GM21515 (cell line): ENCODE results near the gene BBX.
"Not testable (repeated sequence)": the region's sequence is repeated elsewhere in the genome, so short reads cannot be mapped to it uniquely, and the experiment has no call there.

Source experiments
- ATAC-seq: cut with Tn5 transposase; IDR thresholded peaks from one replicate; pipeline ENCODE4 v1.9.1; 2021; ENCODE audit not compliant: unreplicated experiment

Gene BBX

DNA sequence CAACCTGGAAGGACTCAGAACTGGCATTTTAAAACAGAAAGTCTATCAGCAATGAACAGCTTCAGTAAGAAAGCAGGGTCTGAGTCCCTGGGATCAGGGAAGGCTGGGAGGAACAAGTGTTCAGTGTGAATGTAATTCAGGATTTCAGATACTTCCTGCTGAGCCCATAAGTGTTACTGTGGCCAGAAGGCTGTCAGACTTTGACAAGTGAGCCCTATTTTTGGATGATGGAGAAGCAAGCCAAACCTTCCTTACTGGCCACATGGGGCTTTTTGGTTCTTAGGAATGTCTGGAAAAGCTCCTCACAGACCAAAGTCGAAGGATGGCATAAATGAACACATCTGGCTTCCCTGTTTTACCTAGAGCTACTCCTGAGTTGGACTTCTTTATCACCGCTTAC is 157.2 kb downstream of the BBX start:
- no peak for ATAC-seq

GRCh38 chr3:107680698-107681097 is 157.9 kb downstream of the BBX start:
- no peak for ATAC-seq

DNA sequence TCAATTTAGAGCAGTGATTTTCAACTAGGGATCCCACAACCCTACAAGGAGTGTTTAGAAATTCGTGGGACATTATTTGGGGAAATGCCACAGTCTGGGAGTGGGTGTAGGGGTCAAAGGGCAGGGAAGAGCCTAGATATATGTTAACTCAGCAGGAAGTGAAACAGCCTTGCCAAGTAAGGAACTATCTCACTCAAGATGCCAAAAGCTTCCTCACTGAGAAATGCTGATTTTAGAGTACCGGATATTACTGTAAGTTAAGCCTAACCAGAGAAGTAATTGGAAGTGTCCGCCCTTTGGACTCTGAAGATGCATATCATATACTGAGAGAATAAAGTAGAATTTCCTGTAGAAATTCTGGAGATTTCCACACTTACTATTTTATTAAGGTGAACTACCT is 158.6 kb downstream of the BBX start:
- ATAC-seq = no peak

DNA sequence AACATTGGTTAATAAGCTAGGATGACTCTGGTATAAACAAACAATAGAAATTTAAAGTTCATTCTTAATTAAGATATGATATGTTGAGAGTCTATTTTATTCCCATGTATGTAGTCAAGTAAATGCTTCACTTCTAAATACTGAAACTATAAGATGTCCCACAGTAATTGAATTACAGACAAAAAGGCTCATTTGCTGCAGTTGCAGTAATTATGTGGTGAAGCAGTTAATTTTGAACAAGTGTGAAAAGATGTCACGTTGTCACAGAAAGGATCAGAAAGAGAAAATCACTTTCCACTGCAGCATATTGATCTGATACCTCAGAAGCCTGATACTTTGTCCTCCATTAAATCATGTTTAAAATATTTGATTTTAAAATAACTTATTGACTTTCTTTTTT is 159.8 kb downstream of the BBX start:
- no peak for ATAC-seq

DNA sequence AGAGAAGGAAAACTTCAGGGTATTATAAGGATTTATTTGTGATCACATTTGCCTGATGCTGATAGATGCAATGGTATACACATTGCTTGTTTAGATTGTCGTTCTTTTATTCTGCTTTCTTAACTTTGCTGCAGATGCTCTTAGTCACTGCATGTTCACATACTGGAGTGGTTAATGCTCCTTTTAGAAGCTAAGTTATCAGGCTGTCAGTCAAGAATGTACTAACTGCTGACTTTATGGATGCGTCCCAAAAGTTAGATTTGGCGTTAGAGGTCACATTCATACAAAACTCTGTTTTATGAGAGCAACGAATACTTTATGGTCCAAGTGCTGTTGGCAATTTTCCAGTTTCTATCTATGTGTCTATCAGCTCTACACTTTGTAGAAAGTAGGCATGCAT is 160.7 kb downstream of the BBX start:
- ATAC-seq = no peak

DNA sequence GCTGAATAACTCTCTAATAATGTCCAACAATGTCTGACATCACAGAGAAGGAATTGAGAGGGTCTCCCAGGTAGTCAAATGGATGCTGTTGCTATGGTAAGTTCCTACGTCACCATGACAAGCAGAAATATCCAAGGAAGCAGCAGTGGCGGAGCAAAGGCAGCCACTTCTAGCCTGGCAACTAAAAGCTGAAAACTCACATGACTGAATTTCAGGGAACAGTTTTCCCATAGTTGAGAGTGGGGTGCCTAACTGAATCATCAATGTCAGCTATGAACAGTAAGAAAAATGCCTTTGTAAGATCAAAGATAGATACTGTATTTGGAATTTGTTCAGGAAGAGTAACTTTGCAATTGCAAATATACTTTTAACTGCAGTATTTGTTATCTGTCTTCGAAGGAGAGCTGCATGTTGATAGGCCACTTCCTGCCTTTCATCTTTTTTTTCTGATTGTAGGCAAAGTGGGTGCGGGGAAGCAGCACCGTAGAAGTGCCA is 161.7 kb downstream of the BBX start:
- ATAC-seq = no peak

DNA sequence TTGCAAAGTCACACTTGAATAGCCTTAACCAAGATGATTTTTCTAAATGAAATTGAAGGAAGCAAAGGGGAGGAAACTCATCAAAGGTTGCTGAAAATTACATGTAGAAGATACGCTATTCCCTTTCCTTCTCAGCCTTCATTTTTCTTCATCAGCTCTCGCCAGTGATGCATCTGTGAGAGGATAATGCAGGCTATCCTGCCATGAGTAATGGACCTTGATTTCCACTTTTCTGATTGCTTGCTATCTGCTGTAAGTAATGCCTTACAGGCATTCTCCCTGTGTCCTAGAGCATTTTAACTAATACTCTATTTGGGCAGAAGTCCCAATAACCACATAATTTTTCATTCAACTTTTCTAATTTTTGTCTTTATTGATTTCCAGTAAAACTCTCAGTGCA is 162.6 kb downstream of the BBX start:
- ATAC-seq = no peak

- no peak for ATAC-seq
Measured at GRCh38 chr3:107687056-107687581, 164.4 kb downstream of the BBX start.

GRCh38 chr3:107689355-107689754 is 166.6 kb downstream of the BBX start:
- no peak for ATAC-seq

- ATAC-seq = peak; percentile 63
Measured at GRCh38 chr3:107690522-107691138, 167.9 kb downstream of the BBX start.

- not testable (repeated sequence) for ATAC-seq
Measured at GRCh38 chr3:107691984-107692383, 169.2 kb downstream of the BBX start.

GRCh38 chr3:107697348-107697747 is 174.6 kb downstream of the BBX start:
- not testable (repeated sequence) for ATAC-seq

DNA sequence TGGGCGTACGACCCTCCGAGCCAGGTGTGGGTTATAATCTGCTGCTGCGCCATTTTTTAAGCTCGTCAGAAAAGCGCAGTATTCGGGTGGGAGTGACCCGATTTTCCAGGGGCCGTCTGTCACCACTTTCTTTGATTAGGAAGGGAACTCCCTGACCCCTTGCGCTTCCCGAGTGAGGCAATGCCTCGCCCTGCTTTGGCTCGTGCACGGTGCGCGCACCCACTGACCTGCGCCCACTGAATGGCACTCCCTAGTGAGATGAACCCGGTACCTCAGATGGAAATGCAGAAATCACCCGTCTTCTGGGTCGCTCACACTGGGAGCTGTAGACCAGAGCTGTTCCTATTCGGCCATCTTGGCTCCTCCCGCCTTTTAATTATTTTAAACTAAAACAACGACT is 175.1 kb downstream of the BBX start:
- ATAC-seq = not testable (repeated sequence)

DNA sequence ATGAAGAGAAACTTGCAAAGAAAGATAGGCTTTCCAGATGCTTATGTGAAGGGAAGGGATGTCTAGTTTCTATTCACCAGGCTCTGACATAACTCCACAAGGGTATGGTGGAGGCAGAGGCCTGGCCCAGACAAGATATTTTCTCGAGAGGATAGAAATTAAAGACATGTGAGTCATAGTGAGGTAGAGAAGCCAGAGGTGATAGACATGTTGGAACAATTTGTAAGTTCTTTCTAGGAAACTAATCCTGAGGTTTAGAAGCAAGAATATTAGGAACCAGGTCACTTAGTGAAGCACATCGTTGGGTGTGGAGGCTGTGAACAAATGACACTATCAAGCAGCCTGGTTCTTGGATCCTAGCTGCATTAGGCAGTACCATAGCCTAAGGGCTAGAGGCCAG is 176.9 kb downstream of the BBX start:
- no peak for ATAC-seq

DNA sequence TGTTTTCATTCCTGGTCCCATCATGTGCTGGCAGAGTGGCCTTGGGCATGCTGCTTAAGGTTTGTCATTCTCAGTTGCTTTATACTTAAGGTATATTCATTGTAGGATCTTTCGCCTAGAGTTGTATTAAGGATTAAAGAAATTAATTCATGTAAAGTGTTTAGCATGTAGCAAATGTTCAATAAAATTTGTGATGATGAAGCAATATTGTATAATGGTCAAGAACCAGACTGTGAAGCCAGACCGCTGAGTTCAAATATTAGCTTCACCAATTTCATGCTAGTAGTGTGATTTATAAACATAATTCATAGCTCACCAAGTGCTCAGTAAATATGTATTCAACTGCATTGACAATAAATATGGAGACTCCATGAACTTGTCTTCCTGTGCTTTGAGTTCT is 178.5 kb downstream of the BBX start:
- ATAC-seq = no peak

GRCh38 chr3:107704477-107704876 is 181.7 kb downstream of the BBX start:
- no peak for ATAC-seq

GRCh38 chr3:107705046-107705445 is 182.3 kb downstream of the BBX start:
- no peak for ATAC-seq

- ATAC-seq = no peak
Measured at GRCh38 chr3:107710851-107711250, 188.1 kb downstream of the BBX start.

DNA sequence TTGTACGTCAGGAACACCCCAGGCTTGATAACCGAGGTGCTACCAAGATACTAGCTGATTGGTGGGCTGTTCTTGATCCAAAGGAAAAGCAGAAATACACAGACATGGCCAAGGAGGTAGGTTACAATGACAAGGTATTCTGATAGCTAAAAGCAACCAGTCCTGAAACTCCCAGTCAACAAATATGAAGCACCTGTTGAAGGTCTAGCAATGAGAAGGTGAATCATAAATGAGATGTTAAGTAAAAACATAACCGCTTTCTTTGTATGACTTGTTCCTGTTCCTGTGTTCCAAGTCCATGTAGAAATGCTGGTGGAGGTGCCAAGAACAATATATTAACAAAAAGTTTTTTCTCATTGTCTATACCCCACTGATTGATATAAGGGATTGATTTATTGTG is 194.0 kb downstream of the BBX start:
- ATAC-seq = no peak

DNA sequence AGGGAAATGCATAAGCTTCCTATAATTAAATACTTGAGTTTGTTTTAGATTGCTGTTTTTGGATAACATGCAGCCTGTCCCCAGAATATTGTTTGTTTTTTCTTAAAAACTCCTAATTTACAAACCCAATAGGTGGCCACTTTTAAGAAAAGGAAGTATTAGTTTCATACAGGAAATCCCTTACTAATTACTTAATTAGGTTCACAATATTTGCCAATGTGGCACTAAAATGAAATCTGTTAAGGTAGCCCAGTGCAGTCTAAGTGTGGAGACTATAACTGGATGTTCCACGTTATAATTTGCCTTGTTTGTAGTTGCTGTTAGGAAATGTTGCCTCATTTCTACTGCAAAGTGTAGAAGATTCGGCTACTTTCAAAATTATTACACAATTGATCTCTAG is 195.8 kb downstream of the BBX start:
- ATAC-seq = no peak

- no peak for ATAC-seq
Measured at GRCh38 chr3:107727102-107727501, 204.3 kb downstream of the BBX start.

DNA sequence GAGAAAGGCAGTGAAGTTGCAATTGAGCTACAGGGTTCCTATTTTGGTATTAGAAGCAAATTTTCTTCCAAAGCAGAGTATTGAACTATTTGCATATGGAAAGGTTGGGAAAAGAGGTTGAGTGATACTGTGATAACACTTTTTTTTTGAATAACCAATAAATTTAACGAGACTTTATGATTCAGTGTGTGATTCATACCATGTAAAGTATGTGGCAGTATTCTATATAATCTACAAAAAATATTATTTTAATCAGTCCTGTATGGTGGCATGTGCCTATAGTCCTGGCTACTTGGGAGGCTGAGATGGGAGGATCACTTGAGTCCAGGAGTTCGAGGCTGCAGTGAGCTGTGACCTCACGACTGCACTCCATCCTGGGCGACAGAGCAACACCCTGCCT is 206.9 kb downstream of the BBX start:
- ATAC-seq = no peak

GRCh38 chr3:107734317-107734716 is 211.6 kb downstream of the BBX start:
- no peak for ATAC-seq
